Activated naive CD4-positive, alpha-beta T cell (primary cell): ENCODE measurements around the gene IL36RN.
"Not testable (repeated sequence)": the region's sequence is repeated elsewhere in the genome, so short reads cannot be mapped to it uniquely, and the experiment has no call there.

Experiments
- DNase-seq, 4 experiments: peaks; one replicate each; lab custom pipeline; 2025; lab: John Stamatoyannopoulos, UW

IL36RN gene

GRCh38 chr2:113075030-113075429 lies 16.0 kb downstream of the IL36RN start:
- no peak for DNase-seq

- DNase-seq: no peak
Observed at GRCh38 chr2:113075600-113075999, 16.6 kb downstream of the IL36RN start.

GRCh38 chr2:113076954-113077669 lies 18.1 kb downstream of the IL36RN start:
- DNase-seq: no peak

GRCh38 chr2:113077921-113078320 lies 18.9 kb downstream of the IL36RN start:
- DNase-seq: no peak

GRCh38 chr2:113078350-113078839 lies 19.4 kb downstream of the IL36RN start:
- no peak for DNase-seq

GRCh38 chr2:113079131-113079530 lies 20.1 kb downstream of the IL36RN start:
- no peak for DNase-seq

GRCh38 chr2:113080134-113080533 lies 21.1 kb downstream of the IL36RN start:
- peak in 3 of 4 experiments; percentile 11 to 28 (median 16) for DNase-seq

GRCh38 chr2:113081488-113082210 lies 22.7 kb downstream of the IL36RN start:
- no peak for DNase-seq

GRCh38 chr2:113083296-113083695 lies 24.3 kb downstream of the IL36RN start:
- DNase-seq: no peak

- DNase-seq: no peak
Observed at GRCh38 chr2:113084249-113085000, 25.4 kb downstream of the IL36RN start.

- no peak for DNase-seq
Observed at GRCh38 chr2:113085542-113085941, 26.5 kb downstream of the IL36RN start.

GRCh38 chr2:113088213-113088992 lies 29.4 kb downstream of the IL36RN start:
- no peak for DNase-seq

- DNase-seq: no peak
Observed at GRCh38 chr2:113089916-113090315, 30.9 kb downstream of the IL36RN start.

- DNase-seq: no peak
Observed at GRCh38 chr2:113091231-113091896, 32.4 kb downstream of the IL36RN start.

GRCh38 chr2:113092864-113093612 lies 34.0 kb downstream of the IL36RN start:
- no peak for DNase-seq

- no peak for DNase-seq
Observed at GRCh38 chr2:113093613-113093977, 34.6 kb downstream of the IL36RN start.

GRCh38 chr2:113096306-113096705 lies 37.3 kb downstream of the IL36RN start:
- not testable (repeated sequence) for DNase-seq

GRCh38 chr2:113096842-113097618 lies 38.0 kb downstream of the IL36RN start:
- DNase-seq: not testable (repeated sequence)

- DNase-seq: no peak
Observed at GRCh38 chr2:113098041-113098440, 39.0 kb downstream of the IL36RN start.

- DNase-seq: no peak
Observed at GRCh38 chr2:113098532-113098931, 39.5 kb downstream of the IL36RN start.
